Kidney (tissue), 14 donors: ENCODE measurements around the gene KMT2C. TPM values are rescaled to one million over a fixed set of nuclear protein-coding genes. Genes with fewer than 3 reads are reported as not detected.
A peak's percentile ranks its signal among the peaks of the same experiment; 100 is the strongest.

ENCODE experiments used
- DNase-seq, 5 donors: peaks; one replicate each; pipeline ENCODE4 v3.0.0-alpha.2; 2013 to 2020
- FAIRE-seq: peaks from 2 replicates; lab custom pipeline; 2012; peaks lifted over from hg19 to GRCh38; lab: Jason Lieb, UNC
- H3K27ac ChIP-seq, 2 donors: one replicate each; pipeline ENCODE4 v1.7.0; 2013; ENCODE audit warnings: low read depth in 2 of 2, low read length in 2 of 2, inconsistent platforms in 1 of 2
- H3K27me3 ChIP-seq: one replicate; pipeline ENCODE4 v1.7.1; 2013; ENCODE audit warnings: low read length, inconsistent platforms; ENCODE audit not compliant: control insufficient read depth, insufficient read depth
- H3K36me3 ChIP-seq, 3 donors: one replicate each; pipeline versions ENCODE4 v1.7.0 to v1.7.1; 2013; ENCODE audit warnings: low read length in 3 of 3, control low read depth in 1 of 3, inconsistent platforms in 1 of 3; ENCODE audit not compliant: insufficient read depth in 3 of 3, control insufficient read depth in 2 of 3
- H3K4me1 ChIP-seq, 3 donors: one replicate each; pipeline versions ENCODE4 v1.7.0 to v1.7.1; 2013; ENCODE audit warnings: low read length in 3 of 3, inconsistent platforms in 1 of 3, low read depth in 1 of 3; ENCODE audit not compliant: control insufficient read depth in 2 of 3, insufficient read depth in 2 of 3
- H3K4me3 ChIP-seq, 3 donors: one replicate each; pipeline versions ENCODE4 v1.7.0 to v1.8.1; 2013; ENCODE audit warnings: low read length in 3 of 3, control low read depth in 1 of 3, inconsistent platforms in 1 of 3
- H3K9ac ChIP-seq, 3 donors: one replicate each; pipeline versions ENCODE4 v1.7.0 to v1.7.1; 2013; ENCODE audit warnings: low read length in 3 of 3, control low read depth in 1 of 3, inconsistent platforms in 1 of 3
- H3K9me3 ChIP-seq, 3 donors: one replicate each; pipeline versions ENCODE4 v1.7.0 to v1.7.1; 2013; ENCODE audit warnings: low read length in 3 of 3, control low read depth in 1 of 3, inconsistent platforms in 1 of 3; ENCODE audit not compliant: control insufficient read depth in 2 of 3, insufficient read depth in 1 of 3
- intact Hi-C: fragments of 100-400 bp; cut with DNase I; formaldehyde crosslinking; loops from one replicate; pipeline ENCODE4 v1.11.1; 2022
- polyA plus RNA-seq: library from polyadenylated mRNA; stranded (reverse); fragments of 350-450 nt; fragmentation: Illumina TruSeq; extraction: RNeasy Lipid Tissue Mini Kit (QIAGEN cat#74804); gene quantifications from one replicate; pipeline ENCODE4 v1.2.3, GENCODE V29; 2014; ENCODE audit warnings: low read depth, low replicate concordance; ENCODE audit not compliant: insufficient read depth
- total RNA-seq: library from RNA; stranded (reverse); fragmentation: NEBNext Ultra II Directional; extraction: Animal tissue kit (Norgen Biotek cat#: 25700); gene quantifications from one replicate; pipeline ENCODE4 v1.2.1, GENCODE V29; 2021
- TF ChIP-seq, protein P1 (sequence below): IDR thresholded peaks from 3 replicates; pipeline ENCODE4 v1.5.1; 2012; ENCODE audit warnings: mild to moderate bottlenecking, moderate library complexity, borderline replicate concordance; ENCODE audit not compliant: insufficient read depth; ENCODE audit errors: extremely low read depth
- donor health status: control.
- donor health status: control.
- donor health status: control.
- donor health status: control.
- donor health status: control.
- donor health status: DM: yes; HTN: yes; CAD: no.
- donor health status: Normal renal cell carcinoma (clear cell type).

Gene KMT2C
- total and polyA plus RNA-seq, 2 donors from 2014 or later: 4.8 to 102 TPM

DNA sequence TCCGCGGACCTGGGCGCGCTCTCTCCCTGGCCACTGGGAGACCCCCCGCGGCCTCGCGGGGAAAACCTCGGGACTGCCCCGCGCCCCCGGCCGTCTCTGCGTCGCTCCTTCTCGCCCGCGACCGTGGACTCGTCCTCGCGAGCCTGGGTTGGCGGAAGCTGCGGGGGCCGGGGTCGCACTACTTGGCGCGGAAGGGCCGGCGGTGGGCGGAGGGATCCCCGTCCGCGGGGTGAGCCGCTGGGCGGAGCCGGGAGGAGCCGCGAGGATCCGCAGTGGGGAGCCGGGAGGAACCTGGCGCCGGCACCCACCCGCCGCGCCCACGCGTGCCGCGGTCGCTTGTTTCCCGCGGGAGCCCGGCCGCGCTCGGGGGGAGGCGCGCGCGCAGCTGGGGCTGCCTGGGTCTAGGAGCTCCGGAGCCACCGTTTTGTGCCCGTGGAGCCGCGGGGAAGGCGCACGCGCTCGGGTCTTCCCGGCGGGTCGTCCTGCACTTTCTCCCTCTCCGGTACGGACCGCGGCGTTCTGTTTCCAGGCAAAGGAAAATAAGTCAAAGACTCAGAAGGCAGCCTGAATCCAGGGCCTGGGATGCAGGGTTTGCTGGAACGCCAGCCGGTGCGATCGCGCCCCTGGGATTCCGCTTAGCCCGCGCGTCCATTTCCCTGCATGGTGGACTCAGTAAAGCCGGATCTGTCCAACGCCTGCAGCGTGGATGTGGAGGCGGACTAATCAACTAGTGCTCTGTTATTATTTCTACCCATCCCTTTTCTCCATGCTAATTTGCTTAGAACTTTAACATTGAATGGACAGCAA is 28.7 kb upstream of the KMT2C start:
- Histone ChIP-seq H3K4me3 (peak overlapping the region; percentile 74 to 89 (median 86)), H3K9ac (peak overlapping the region; percentile 52 to 80 (median 71)), H3K27ac (peak overlapping the region; percentile 97 to 98), H3K4me1 (peaks cover 0 to 3% (median 0%) of the 10 kb centered on the region in 3 donors), H3K9me3 (no peaks in the 10 kb centered on the region), H3K36me3 (no peaks in the 10 kb centered on the region), H3K27me3 (no peaks in the 10 kb centered on the region)
- TF ChIP-seq, protein P1, sequence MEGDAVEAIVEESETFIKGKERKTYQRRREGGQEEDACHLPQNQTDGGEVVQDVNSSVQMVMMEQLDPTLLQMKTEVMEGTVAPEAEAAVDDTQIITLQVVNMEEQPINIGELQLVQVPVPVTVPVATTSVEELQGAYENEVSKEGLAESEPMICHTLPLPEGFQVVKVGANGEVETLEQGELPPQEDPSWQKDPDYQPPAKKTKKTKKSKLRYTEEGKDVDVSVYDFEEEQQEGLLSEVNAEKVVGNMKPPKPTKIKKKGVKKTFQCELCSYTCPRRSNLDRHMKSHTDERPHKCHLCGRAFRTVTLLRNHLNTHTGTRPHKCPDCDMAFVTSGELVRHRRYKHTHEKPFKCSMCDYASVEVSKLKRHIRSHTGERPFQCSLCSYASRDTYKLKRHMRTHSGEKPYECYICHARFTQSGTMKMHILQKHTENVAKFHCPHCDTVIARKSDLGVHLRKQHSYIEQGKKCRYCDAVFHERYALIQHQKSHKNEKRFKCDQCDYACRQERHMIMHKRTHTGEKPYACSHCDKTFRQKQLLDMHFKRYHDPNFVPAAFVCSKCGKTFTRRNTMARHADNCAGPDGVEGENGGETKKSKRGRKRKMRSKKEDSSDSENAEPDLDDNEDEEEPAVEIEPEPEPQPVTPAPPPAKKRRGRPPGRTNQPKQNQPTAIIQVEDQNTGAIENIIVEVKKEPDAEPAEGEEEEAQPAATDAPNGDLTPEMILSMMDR: no peak
- DNase-seq: peak; percentile 85 to 94 (median 90)
- intact Hi-C loops: no loop called here
- no peak for FAIRE-seq

DNA sequence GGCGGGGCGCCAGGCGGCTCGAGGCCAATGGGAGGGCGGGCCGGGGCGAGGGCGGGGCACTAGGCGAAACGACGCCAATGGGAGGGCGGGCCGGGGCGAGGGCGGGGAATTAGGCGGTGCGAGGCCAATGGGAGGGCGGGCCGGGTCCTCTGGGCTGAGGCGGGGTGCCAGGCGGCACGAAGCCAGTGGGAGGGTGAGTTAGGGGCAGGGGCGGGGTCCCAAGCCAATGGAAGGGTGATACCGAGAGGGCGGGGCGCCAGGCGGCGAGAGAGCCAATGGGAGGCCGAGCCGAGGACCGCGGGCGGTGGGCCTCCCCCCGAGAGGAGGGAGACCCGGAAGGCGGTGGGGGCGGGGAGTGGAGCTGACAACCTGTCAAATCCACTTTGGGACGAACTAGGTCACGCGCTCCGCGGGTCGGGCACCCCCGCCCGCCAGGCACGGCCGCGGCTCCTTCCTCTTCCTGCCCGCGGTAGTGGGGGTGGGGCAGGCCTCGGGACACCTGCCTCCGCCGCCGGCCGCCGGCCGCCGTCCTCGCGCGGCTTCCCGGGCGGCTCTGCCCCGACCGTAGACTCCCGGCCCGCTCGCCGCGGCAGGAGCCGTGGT is 28.0 kb upstream of the KMT2C start:
- DNase-seq: peak; percentile 100
- intact Hi-C loops: no loop called here
- H3K4me1 ChIP-seq: peaks cover 0 to 3% (median 0%) of the 10 kb centered on the region in 3 donors
- H3K27me3 ChIP-seq: no peaks in the 10 kb centered on the region
- H3K36me3 ChIP-seq: no peaks in the 10 kb centered on the region
- TF ChIP-seq, protein P1: no peak
- peak overlapping the region; percentile 97 to 98 for H3K27ac ChIP-seq
- H3K9me3 ChIP-seq: no peaks in the 10 kb centered on the region
- peak overlapping the region in 1 of 3 donors; percentile 80 for H3K9ac ChIP-seq
- H3K4me3 ChIP-seq: peak overlapping the region; percentile 79 to 90 (median 86)
- no peak for FAIRE-seq

DNA sequence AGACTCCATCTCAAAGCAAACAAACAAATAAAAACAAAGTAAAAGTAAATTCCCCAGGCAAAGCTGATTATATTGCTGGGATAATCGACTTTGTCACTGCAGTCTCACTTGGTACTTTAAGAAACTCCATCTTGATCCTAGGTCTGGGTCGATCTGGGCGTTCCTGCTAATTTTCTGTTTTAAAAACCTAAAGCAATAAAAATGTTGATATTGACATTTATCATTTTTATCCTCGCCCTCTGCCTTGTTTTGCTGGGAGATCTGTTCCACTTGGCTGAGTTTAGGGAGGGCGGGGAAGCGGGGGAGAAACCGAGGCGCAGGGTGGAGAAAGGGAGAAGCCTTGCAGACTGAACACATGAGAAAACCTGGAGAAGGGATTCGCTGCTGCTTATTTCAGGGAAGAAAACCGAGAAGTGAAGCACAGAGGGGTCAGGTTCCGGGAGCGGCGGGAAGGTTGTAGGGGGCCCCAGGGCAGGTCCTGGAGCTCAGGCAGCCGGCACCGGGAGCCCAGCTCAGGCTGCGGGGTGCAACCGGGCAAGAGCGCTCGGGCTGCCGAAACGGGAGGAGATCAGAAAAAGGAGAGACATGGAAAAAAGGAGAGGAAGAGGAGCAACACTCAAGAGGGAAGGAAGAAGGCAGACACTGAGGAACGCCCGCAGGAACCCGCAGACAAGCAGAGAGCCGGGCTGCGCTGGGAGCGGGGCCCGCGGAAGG is 27.3 kb upstream of the KMT2C start:
- no peaks in the 10 kb centered on the region for H3K27me3 ChIP-seq
- H3K27ac ChIP-seq: peak overlapping the region; percentile 89 to 92
- TF ChIP-seq, protein P1: no peak
- no peaks in the 10 kb centered on the region for H3K36me3 ChIP-seq
- H3K4me3 ChIP-seq: peak overlapping the region; percentile 72 to 90 (median 79)
- FAIRE-seq (no peak), DNase-seq (peak in 4 of 5 donors; percentile 82 to 92 (median 90))
- peaks cover 0 to 3% (median 0%) of the 10 kb centered on the region in 3 donors for H3K4me1 ChIP-seq
- H3K9ac ChIP-seq: peak overlapping the region; percentile 67 to 78 (median 71)
- intact Hi-C loops: no loop called here
- H3K9me3 ChIP-seq: no peaks in the 10 kb centered on the region
